ENCODE measurements around the gene MANBA. TPM values are rescaled to one million over a fixed set of nuclear protein-coding genes. Genes with fewer than 3 reads are reported as not detected.

Gene MANBA
- total and polyA plus RNA-seq, 2 of the 13 experiments (the other 11 are each of a cell fraction or from before 2014, with no cell fraction given): 11.7 to 33.3 TPM

- Histone ChIP-seq H3K27me3 (ENCODE audit: control insufficient read depth in 1 of 2, insufficient read depth in 2 of 2, low read length in 2 of 2) (no peaks in the 10 kb centered on the region), H3K9me3 (ENCODE audit: low read length) (no peaks in the 10 kb centered on the region), H3K4me1 (ENCODE audit: insufficient read depth, low read length) (no peaks in the 10 kb centered on the region), H3K36me3 (replicated peaks in 1 of 2; ENCODE audit: control insufficient read depth in 1 of 2, insufficient read depth in 2 of 2, low read length in 2 of 2) (peaks cover 0 to 11% of the 10 kb centered on the region in 2 experiments; a peak in 2 of 5 replicates), H2AFZ (ENCODE audit: low read length) (no peak overlapping the region), H3K4me2 (ENCODE audit: low read depth, low read length) (no peak overlapping the region), H3K9ac (ENCODE audit: insufficient read depth, low read depth, low read length) (no peak overlapping the region), H3K79me2 (ENCODE audit: insufficient read depth, low read length) (no peaks in the 10 kb centered on the region), H3K4me3 (replicated peaks in 1 of 3; ENCODE audit: insufficient read depth in 1 of 3, low read depth in 2 of 3, low read length in 3 of 3) (no peak overlapping the region), H4K20me1 (ENCODE audit: insufficient read depth, low read length) (no peaks in the 10 kb centered on the region), H3K27ac (ENCODE audit: extremely low read length, insufficient read depth, low read length) (no peak overlapping the region)
- no peak for ATAC-seq
- no TSS peak for BruUV-seq (replicated peaks)
- no peak for TF ChIP-seq PAXIP1 (CRISPR knock-in tag; conservative IDR thresholded peaks at IDR 0.05)
- TF ChIP-seq ZBTB34 (CRISPR knock-in tag; IDR thresholded peaks at IDR 0.05): no peak
- TF ChIP-seq TBX2 (CRISPR knock-in tag; IDR thresholded peaks at IDR 0.05; ENCODE audit: borderline replicate concordance): no peak
- TF ChIP-seq ETS1 (CRISPR knock-in tag; IDR thresholded peaks at IDR 0.05): no peak
- DNase-seq (ENCODE audit: low spot score): no peak
- FAIRE-seq: no peak
- in situ Hi-C loops (cut with HindIII; ENCODE audit: extremely low pct_ligation_motif_present, low pct_unique_long_range_greater_than_20kb) (no loop called here), intact Hi-C loops (cut with micrococcal nuclease; ENCODE audit: unreplicated experiment) (no loop called here)
- ChIA-PET POLR2A (no interaction called here), CTCF (ENCODE audit: low intra/inter-chr PET ratio, low total read pairs) (no interaction called here)
- 88% methylated on average over 1 of the region's 1 CpG for WGBS (ENCODE audit: low lambda C conversion rate)
Measured at GRCh38 chr4:102647117-102647516, 113.7 kb downstream of the MANBA start.
